ENCODE results near the gene RPAIN. TPM values are rescaled to one million over a fixed set of nuclear protein-coding genes. Genes with fewer than 3 reads are reported as not detected.

The RPAIN gene
- 58.9 and 78.3 TPM in 2 replicates for total RNA-seq (2014; rRNA removed; shearing (Covaris generic))
- 167 and 196 TPM in 2 replicates for polyA plus RNA-seq (2014; cell fraction: nucleus; rRNA removed)

DNA sequence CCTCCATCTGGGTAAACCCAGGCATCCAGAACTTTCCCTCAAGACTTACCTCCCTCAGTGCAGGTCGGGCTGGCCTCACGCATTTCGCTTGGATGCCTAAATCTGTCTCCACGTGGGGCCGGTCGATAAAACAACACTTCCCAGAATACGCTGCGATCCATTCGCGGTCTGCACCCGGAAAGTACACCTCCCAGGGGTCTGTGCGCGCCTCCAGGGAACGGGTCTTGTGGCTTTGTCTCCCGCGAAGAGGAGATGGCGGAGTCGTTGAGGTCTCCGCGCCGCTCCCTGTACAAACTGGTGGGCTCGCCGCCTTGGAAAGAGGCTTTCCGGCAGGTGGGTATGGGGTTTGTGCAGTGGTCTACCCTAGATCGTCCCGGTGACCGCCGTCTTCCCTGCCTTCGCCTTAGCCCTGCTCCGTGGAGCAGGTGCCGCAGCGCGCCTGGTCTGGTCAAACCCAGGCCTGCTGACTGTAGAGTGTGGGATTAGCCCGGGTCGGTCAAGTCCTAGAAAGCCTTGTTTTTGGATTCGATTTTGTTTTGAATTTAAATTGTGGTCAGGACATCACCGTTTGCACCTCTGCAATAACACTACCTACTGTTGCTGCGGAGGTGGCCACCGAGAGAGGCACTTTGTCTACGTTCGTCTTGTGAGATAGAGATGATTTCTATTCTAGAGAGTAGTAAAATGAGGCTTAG, at the start of gene RPAIN:
Gene RPAIN (plus strand): TSS at position 224 of the 695 bp plus-strand sequence. CDS start 29 bp downstream, at position 253.
- DNase-seq (ENCODE audit: extremely low read depth, low read depth) = peak; percentile 81

DNA sequence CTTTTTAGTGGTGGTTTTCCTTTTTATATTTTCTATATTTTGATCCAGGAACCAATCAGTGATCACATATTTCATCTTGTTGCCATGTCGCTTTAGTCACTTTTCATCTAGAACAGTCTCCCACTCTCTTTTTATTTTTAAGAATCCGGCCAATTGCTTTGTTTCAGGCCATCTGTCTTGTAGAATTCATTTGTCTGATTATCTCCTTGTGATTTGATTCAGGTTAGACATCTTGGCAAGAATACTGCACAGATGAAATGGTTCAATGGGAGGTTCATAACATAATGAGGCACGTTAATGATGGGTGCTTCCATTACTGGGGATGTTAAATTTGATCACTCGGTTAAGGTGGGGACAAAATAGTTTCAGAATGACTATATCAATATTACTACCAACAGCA, 49.6 kb upstream of the RPAIN start:
- DNase-seq (ENCODE audit: extremely low read depth, low read depth) = no peak

GRCh38 chr17:5373112-5373511, 46.9 kb upstream of the RPAIN start:
- no peak for DNase-seq (ENCODE audit: extremely low read depth, low read depth)

- DNase-seq (ENCODE audit: extremely low read depth, low read depth) = no peak
These were observed 41.3 kb upstream of the RPAIN start for GRCh38 chr17:5378566-5379207.

DNA sequence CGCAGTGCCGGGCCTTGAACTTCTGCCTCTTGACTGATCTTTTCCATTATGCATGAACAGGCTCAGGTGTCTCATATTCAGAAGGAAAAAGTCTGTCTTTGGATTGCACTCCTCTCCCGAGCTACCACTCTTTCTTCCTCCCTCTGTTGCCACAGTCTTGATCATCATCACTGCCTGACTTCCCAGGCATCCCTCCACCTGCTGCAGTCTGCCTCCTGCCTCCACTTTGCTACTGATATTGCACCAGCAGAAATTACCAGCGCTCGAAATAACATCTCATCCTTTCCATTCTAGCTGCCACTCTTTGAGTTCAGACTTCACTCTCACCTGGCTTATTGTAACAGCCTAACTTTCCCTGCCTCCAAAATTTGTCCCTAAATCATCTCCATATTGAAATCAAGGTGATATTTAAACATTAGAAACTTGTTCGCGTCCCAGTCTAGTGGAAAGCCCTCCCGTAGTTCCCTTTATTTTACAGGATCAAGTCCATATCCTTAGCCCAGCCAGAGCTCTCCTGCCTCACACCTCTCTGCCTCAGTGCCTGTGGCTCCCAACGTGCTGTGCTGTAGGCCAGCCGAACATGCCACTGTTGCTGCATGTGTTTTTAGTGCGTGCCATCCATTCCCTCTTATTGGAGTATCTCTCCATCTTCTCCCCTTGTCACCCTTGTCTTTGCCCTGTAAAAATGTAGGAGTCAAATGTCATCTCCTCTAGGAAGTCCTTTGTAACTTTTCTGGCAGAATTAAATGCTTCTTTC, 40.5 kb upstream of the RPAIN start:
- DNase-seq (ENCODE audit: extremely low read depth, low read depth) = no peak

- DNase-seq (ENCODE audit: extremely low read depth, low read depth) = no peak
These were observed 39.4 kb upstream of the RPAIN start for GRCh38 chr17:5380491-5381135.

DNA sequence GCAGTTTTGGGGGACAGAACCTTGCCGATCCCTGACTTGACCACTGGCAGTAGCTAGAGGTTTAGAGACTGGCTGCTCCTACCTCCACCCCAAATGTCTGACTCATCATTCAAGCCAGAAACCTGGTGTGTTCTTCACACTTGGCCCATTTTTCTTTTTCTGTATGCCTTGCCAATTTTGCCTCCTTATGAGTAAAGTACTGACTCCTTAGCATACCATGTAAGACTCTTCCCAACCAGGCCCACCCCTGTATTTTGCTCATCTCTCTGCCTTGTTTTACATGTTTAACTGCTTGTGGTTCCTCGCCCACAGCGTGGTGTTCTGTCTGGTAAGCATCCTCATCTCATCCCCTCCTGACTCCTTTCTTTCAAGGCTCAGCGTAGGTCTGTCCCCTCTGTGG, 38.4 kb upstream of the RPAIN start:
- DNase-seq (ENCODE audit: extremely low read depth, low read depth) = no peak

GRCh38 chr17:5391678-5392077, 28.3 kb upstream of the RPAIN start:
- no peak for DNase-seq (ENCODE audit: extremely low read depth, low read depth)

- no peak for DNase-seq (ENCODE audit: extremely low read depth, low read depth)
These were observed 23.4 kb upstream of the RPAIN start for GRCh38 chr17:5396612-5397011.

DNA sequence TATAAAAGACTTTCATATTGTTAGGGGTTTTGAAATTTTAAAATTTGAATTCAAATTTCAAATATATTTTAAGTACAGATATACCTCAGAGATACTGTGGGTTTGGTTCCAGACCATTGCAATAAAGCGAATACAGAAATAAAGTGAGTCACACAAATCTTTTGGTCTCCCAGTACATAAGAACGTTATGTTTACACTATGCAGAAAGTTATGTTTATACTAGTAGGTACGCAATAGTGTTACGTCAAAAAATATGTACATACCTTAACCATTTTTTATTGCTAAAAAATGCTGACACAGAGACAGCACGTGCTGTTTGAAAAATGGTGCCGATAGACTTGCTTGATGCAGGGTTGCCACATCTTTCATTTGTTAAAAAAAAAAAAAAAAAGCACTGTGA, 20.2 kb upstream of the RPAIN start:
- DNase-seq (ENCODE audit: extremely low read depth, low read depth) = no peak

GRCh38 chr17:5405400-5405799, 14.6 kb upstream of the RPAIN start:
- no peak for DNase-seq (ENCODE audit: extremely low read depth, low read depth)

DNA sequence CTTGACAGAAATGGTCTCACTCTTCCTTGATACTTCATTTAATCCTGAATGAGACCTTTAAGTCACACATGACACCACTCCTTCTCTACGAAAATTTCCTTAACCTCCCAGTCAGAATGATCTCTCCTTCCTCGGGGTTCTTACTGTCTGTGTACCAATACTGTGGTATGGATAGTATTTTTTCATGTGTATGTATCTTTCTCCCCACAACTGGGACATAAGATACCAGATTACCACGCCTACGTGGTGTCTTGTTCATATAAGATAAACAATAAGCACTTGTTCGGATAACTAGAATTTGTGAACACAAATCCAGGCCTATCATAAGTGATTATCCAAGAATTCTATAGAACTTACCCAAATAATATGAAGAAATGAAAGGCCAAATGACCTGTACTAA, 11.8 kb upstream of the RPAIN start:
- DNase-seq (ENCODE audit: extremely low read depth, low read depth) = no peak

DNA sequence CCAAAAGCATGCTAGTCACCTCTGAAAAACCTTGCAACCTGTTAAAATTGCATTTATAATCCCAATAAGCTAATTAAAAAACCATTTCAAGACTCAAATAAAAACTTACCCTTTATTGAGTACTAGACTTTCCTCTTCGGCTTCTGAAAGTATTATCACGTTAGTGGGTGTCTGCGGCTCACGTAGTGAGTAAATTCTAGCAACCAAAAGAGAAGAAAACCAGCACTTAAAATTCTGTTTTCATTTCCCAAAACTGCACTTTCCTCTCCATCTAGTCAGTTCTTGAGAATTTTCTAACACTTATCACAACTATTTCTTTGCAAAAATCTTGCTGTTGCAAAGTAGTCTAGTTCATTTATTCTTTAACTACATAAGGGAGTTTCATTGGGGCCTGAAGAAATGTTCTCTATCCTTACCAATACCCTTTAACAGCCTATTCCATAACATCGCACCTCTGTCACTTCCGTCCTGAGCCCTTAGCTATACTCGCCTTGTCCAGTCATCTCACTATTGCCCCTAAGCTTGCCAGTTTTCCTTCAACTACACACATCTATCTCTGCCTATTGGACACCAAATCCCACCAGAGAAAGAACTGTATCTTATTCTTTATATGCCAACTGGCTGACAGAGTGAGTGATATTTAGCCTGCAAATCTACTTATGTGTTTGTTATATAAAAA, 9.2 kb upstream of the RPAIN start:
- no peak for DNase-seq (ENCODE audit: extremely low read depth, low read depth)

DNA sequence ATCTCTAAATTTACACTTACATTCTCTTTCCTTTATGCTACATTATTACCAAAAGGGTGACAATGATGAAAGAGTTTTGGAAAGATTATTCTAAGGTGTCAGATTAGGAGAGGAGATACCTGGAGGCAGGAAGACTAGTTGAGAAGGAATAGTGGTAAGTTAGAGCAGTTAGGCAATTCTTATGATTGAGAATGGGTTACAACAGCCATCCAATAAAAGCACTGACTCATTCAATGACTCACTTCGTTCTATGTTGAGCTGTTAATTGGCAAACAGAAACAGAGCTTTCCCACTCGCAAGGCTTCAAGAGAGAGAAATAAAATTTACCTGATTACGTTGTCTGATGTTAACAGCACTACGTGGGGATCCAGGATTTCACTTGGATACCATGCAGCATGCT, 6.3 kb upstream of the RPAIN start:
- DNase-seq (ENCODE audit: extremely low read depth, low read depth) = peak; percentile 90

DNA sequence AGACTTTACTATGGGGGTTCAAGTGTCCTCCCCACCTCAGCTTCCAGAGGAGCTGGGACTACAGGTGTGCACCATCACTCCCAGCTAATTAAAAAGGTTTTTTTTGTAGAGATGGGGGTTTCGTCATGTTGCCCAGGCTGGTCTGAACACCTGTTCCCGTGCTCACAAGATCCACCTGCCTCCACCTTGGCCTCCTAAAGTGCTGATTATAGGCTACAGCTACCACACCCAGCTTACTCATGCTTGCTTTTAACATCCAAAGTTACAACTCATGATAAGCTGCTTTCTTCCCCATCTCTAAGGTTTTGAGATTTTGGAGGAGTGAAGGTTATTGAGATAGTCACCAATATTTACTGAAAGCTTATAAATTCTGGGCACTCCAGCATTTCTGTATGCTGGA, 3.1 kb upstream of the RPAIN start:
- no peak for DNase-seq (ENCODE audit: extremely low read depth, low read depth)

GRCh38 chr17:5418858-5419355, 1.1 kb upstream of the RPAIN start:
- no peak for DNase-seq (ENCODE audit: extremely low read depth, low read depth)

- peak; percentile 97 for DNase-seq (ENCODE audit: extremely low read depth, low read depth)
These were observed 525 bp upstream of the RPAIN start, which contains the start of gene NUP88 for GRCh38 chr17:5419356-5419958. TSS of gene NUP88 (minus strand) at chr17:5419662. CDS start at chr17:5419650, 12 bp downstream.

DNA sequence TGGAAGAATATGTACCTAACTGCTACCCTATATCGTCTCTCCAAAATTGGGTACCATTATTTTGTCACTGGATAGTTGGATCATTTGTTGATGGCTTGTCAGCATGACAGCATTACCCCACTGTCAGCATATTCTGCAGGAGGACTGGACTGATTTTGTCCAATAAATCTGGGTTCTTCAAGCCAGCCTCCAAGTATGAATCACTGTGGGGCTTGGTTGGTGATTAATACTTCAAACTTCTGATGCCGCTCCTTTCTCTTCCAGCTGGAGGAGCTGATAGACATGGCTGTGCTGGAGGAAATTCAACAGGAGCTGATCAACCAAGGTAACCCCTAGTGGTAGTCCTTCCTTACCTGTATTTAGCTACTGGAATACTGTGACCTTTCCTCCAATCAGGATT, 2.5 kb downstream of the RPAIN start:
- DNase-seq (ENCODE audit: extremely low read depth, low read depth) = no peak

GRCh38 chr17:5424909-5425308, 4.9 kb downstream of the RPAIN start:
- no peak for DNase-seq (ENCODE audit: extremely low read depth, low read depth)

DNA sequence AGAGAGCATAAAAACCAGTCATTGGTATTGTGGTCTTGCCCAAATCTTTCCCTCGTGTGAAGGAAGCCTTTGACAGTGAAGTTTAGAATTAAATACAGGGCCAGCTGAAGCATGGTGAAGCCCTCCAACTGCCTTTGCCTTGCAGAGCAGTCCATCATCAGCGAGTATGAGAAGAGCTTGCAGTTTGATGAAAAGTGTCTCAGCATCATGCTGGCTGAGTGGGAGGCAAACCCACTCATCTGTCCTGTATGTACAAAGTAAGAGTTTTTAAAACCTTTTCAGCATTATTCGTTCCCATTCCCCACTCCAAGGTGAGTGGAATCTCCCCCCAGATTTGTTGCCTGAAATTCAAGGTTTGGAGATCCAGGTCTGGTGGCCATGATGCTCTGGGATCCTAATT, 5.8 kb downstream of the RPAIN start:
- no peak for DNase-seq (ENCODE audit: extremely low read depth, low read depth)
